ENCODE results near the gene FAAP20. TPM values are rescaled to one million over a fixed set of nuclear protein-coding genes. Genes with fewer than 3 reads are reported as not detected.
A peak's percentile ranks its signal among the peaks of the same experiment; 100 is the strongest.

Gene FAAP20
- total RNA-seq, 1 donor from 2014 or later, result 38.3 TPM

DNA sequence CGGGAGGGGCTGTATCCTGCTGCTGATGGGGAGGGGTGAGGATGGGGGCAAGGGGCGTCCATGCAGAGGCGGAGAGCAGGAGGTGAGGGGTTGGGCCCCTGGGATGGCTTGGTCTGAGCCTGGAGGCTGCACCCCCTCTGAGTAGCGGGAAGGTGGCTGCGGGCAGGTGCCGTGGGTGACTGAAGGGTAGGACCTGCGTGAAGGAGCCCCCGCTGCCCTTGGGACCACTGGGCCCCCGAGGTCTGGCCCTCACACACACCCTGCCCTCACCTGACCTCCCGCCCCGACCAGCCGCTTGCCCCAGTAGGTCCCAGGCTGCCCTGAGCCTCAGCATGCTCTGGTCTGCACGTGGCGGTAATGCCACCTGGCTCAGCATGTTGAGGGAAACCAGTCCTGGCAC is 20.8 kb upstream of the FAAP20 start:
- H3K4me3 ChIP-seq, result no peak overlapping the region
- no peaks in the 10 kb centered on the region for H3K9me3 ChIP-seq
- peak overlapping the region; percentile 99 for H3K27ac ChIP-seq
- TF ChIP-seq, protein P1, sequence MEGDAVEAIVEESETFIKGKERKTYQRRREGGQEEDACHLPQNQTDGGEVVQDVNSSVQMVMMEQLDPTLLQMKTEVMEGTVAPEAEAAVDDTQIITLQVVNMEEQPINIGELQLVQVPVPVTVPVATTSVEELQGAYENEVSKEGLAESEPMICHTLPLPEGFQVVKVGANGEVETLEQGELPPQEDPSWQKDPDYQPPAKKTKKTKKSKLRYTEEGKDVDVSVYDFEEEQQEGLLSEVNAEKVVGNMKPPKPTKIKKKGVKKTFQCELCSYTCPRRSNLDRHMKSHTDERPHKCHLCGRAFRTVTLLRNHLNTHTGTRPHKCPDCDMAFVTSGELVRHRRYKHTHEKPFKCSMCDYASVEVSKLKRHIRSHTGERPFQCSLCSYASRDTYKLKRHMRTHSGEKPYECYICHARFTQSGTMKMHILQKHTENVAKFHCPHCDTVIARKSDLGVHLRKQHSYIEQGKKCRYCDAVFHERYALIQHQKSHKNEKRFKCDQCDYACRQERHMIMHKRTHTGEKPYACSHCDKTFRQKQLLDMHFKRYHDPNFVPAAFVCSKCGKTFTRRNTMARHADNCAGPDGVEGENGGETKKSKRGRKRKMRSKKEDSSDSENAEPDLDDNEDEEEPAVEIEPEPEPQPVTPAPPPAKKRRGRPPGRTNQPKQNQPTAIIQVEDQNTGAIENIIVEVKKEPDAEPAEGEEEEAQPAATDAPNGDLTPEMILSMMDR (IDR thresholded peaks at IDR 0.05), result no peak
- H3K27me3 ChIP-seq, result no peaks in the 10 kb centered on the region
- H3K4me1 ChIP-seq, result peaks cover 23 to 43% of the 10 kb centered on the region in 2 donors
- peak in 1 of 2 donors; percentile 61 for DNase-seq (ENCODE audit: low spot score in 2 of 2)
- intact Hi-C loops (cut with DNase I), result no loop called here
- no peaks in the 10 kb centered on the region for H3K36me3 ChIP-seq

DNA sequence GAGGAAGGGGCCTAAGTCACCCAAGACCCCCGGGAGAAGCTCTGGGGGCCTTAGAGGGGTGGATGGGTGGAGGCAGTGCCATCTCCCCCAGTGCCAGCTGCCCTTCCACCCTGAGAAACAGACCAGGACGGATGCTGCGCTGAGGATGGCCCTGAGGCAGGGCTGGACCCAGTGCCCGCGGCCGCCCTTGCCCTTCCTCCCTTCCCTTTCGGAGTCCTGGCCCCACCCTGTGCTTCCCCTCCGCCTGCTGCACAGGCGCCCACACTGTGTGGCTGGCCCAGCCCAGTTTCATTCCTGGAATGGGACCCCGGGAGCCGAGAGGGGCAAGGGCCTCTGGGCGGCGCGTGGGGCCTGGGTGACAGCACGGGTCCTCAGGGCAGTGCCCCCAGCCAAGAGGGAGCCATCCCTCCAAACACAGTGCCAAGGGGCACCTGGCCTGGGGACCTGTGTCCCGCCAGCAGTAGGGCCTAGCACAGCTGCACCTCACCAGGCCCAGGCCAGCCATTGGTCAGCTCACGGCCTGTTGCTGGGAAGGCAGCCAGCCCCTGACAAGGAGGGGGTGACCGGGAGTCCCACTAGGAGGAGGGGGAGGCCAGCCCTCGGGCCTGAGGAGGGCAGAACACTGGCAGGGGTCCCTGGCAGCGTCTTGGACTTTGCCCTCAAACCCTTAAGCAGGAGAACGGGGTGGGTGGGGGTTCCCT is 20.1 kb upstream of the FAAP20 start:
- intact Hi-C loops (cut with DNase I), result no loop called here

DNA sequence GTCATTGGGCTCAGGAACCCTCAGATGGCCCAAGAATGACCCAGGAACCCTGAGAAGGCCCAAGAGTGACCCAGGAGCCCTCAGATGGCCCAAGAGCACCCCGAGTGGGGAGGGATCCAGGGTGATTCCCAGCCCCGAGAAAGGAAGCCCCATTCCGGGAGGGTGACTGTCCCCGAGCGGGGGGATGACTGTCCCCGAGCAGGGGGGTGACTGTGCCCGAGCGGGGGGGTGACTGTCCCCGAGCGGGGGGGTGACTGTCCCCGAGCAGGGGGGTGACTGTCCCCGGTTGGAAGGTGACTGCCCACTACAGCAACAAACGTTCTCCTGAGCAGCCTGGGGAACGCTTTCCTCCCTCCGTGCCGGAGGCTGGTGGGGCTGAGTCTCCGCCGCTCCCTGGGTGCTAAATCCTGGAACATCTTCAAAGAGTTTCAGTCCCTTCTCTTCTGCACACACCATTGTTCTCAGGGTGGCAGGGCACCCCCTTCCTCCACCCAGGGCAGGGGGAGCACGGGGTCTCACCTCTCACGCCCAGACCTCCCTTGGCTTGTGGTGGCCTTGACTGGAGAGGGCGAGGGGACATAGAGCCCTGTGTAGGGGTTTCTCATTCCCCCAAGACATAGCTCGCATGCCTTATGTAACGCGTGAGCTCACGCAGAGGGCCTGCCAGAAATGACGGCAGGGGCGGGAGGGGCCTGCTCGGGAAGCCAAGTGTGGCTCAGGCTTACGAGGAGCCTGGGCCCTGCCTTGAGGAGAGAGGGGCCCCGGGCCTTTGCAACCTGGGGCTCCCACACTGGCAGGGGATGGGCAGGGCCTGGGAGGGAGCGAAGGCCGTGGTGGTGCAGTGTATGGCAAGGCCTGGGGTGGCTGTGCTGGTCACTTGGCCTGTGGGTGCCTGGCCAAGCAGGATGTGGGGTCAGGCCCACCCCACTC is 19.3 kb upstream of the FAAP20 start:
- no peaks in the 10 kb centered on the region for H3K36me3 ChIP-seq
- TF ChIP-seq, protein P1 (IDR thresholded peaks at IDR 0.05), result no peak
- H3K9me3 ChIP-seq, result no peaks in the 10 kb centered on the region
- peak in 1 of 2 donors; percentile 95 for DNase-seq (ENCODE audit: low spot score in 2 of 2)
- H3K27ac ChIP-seq, result peak overlapping the region; percentile 99
- peaks cover 29 to 57% of the 10 kb centered on the region in 2 donors for H3K4me1 ChIP-seq
- no peaks in the 10 kb centered on the region for H3K27me3 ChIP-seq
- intact Hi-C loops (cut with DNase I), result loop anchor here (1.0 kb wide), 1 partner anchor 13 kb away; no protein-coding TSS in a partner anchor
- H3K4me3 ChIP-seq, result peak overlapping the region; percentile 51 to 54

More for the DNA sequence above, 20.1 kb upstream of the FAAP20 start:
- peak in 1 of 2 donors; percentile 72 for DNase-seq (ENCODE audit: low spot score in 2 of 2)
- Histone ChIP-seq H3K4me1 (peaks cover 23 to 49% of the 10 kb centered on the region in 2 donors), H3K4me3 (peak overlapping the region; percentile 51 to 54), H3K27me3 (no peaks in the 10 kb centered on the region), H3K27ac (peak overlapping the region; percentile 99), H3K9me3 (no peaks in the 10 kb centered on the region), H3K36me3 (no peaks in the 10 kb centered on the region)
- TF ChIP-seq, protein P1 (IDR thresholded peaks at IDR 0.05), result no peak

DNA sequence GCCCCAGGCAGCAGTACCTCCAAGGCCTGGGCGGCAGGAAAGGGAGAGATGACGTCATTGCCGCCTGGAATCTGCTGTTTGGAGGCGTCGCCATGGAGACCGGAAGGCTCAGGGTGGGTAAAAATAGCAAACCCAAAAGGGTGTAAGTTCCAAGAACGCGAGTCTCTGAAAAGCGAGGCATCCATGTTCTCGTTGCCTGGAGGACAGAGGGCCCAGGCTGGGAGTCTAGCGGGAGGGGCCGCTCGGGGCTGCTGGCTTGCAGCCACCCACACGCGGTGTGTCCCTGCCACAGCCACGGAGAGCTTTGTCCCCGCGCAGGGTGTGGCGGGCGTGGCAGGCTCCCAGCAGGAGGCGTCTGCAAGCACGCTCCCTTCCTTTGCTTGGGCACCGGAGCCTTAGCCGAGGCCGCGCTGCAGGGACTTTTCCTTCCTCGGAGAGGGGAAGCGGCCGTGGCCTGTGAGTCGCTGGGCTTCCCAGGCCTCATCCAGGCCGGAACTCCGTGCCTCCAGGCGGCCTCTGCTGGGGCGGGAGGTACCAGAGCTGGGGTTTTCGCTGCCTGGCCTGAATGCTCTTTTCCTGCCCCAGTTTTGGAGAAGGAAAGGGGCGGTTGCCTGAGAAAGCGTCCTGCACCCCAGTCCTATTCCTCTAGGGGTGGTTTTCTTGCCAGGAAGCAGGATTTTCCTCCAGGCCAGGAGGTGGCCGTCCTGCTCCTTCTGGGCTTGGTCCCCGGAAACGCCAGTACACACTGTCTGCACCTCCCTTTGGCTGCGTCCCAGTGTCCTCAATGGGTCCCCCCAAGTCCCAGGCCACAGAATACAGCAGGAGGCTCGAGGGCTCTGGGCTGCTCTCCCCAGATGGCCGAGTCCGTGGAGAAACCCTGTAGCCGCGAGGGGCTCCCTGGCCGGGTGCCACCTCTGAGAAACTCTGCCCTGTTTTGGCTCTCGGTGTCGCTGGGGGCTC is 18.2 kb upstream of the FAAP20 start:
- Histone ChIP-seq H3K4me1 (peaks cover 34 to 61% of the 10 kb centered on the region in 2 donors), H3K27me3 (no peaks in the 10 kb centered on the region), H3K4me3 (peak overlapping the region; percentile 51 to 54), H3K9me3 (no peaks in the 10 kb centered on the region), H3K27ac (peak overlapping the region; percentile 99), H3K36me3 (no peaks in the 10 kb centered on the region)
- TF ChIP-seq, protein P1 (IDR thresholded peaks at IDR 0.05), result peak in 2 of 3 experiments; percentile 10 to 35
- intact Hi-C loops (cut with DNase I), result loop anchor here (1.0 kb wide), 1 partner anchor 14 kb away; no protein-coding TSS in a partner anchor
- DNase-seq (ENCODE audit: low spot score in 2 of 2), result peak; percentile 87 to 98

DNA sequence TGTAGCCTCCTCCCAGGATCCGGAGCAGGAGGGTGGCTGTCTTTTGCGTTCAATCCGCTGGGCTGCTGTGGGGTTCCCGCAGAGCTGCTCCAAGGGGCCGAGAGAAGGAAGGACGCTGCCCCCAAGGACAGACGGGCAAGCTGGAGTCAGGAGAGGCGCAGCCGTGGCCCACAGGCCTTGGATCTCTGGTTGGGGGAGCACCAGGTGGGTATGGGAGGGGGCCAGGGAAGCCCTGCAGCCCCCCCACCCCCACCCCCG is 17.6 kb upstream of the FAAP20 start:
- Histone ChIP-seq H3K36me3 (no peaks in the 10 kb centered on the region), H3K4me1 (peaks cover 37 to 65% of the 10 kb centered on the region in 2 donors), H3K27me3 (no peaks in the 10 kb centered on the region), H3K4me3 (peak overlapping the region; percentile 51 to 54), H3K9me3 (no peaks in the 10 kb centered on the region), H3K27ac (peak overlapping the region; percentile 99)
- DNase-seq (ENCODE audit: low spot score in 2 of 2), result no peak
- intact Hi-C loops (cut with DNase I), result no loop called here
- TF ChIP-seq, protein P1 (IDR thresholded peaks at IDR 0.05), result no peak
